H1 (cell line): ENCODE measurements around the gene NR5A1. TPM values are rescaled to one million over a fixed set of nuclear protein-coding genes. Genes with fewer than 3 reads are reported as not detected.

ENCODE experiments used
- CTCF ChIA-PET: fragments of 300-600 bp; sonication (Branson Sonifier 250); formaldehyde crosslinking; loops from one replicate; lab custom pipeline; 2021; ENCODE audit not compliant: partially characterized antibody; lab: Charles Lee
- POLR2A ChIA-PET: fragments of 300-600 bp; sonication (Branson Sonifier 250); formaldehyde crosslinking; loops from one replicate; lab custom pipeline; 2021; ENCODE audit warnings: inconsistent platforms; ENCODE audit not compliant: partially characterized antibody; lab: Charles Lee
- DNase-seq, 2 experiments: peaks; one replicate each; pipeline versions ENCODE4 v3.0.0 to v3.0.0-alpha.2; 2010 to 2022; ENCODE audit warnings: low spot score in 2 of 2, low read depth in 1 of 2, mixed read lengths in 1 of 2
- FAIRE-seq: peaks from 2 replicates; lab custom pipeline; 2011; peaks lifted over from hg19 to GRCh38; lab: Jason Lieb, UNC
- H2AFZ ChIP-seq: 2 replicates; pipeline ENCODE4 v1.8.1; 2012; ENCODE audit warnings: low read length, inconsistent platforms
- H2AK5ac ChIP-seq: 2 replicates; pipeline ENCODE4 v1.6.1; 2013; ENCODE audit warnings: low read depth, low read length
- H2BK120ac ChIP-seq: replicated peaks from 2 replicates; pipeline ENCODE3; 2013; ENCODE audit warnings: low read depth, low read length, inconsistent platforms
- H2BK12ac ChIP-seq: 2 replicates; pipeline ENCODE4 v1.6.1; 2013; ENCODE audit warnings: low read depth, low read length
- H2BK15ac ChIP-seq: 2 replicates; pipeline ENCODE4 v1.6.1; 2013; ENCODE audit warnings: low read length
- H2BK20ac ChIP-seq: 2 replicates; pipeline ENCODE4 v1.6.1; 2013; ENCODE audit warnings: low read length
- H2BK5ac ChIP-seq: 2 replicates; pipeline ENCODE4 v1.6.1; 2013; ENCODE audit warnings: low read depth, low read length
- H3K14ac ChIP-seq: 2 replicates; pipeline ENCODE4 v1.6.1; 2013; ENCODE audit warnings: inconsistent platforms; ENCODE audit not compliant: insufficient read length
- H3K18ac ChIP-seq: 2 replicates; pipeline ENCODE4 v1.6.1; 2013; ENCODE audit warnings: low read length; ENCODE audit errors: extremely low read depth
- H3K23ac ChIP-seq: 2 replicates; pipeline ENCODE4 v1.6.1; 2013; ENCODE audit warnings: inconsistent platforms; ENCODE audit not compliant: insufficient read length
- H3K23me2 ChIP-seq: 2 replicates; pipeline ENCODE4 v1.6.1; 2013; ENCODE audit warnings: low read depth, low read length
- H3K27ac ChIP-seq: 2 replicates; pipeline ENCODE4 v1.6.1; 2011; ENCODE audit warnings: low read depth, low read length, inconsistent platforms
- H3K27me3 ChIP-seq, 4 experiments: replicated peaks in 1 of 4; 1 replicate in 1 of 4; 2 replicates in 3 of 4; pipeline versions ENCODE4 v1.6.1 to v1.8.1; 2011 to 2013; ENCODE audit warnings: low read length in 3 of 4, mild to moderate bottlenecking in 3 of 4, inconsistent platforms in 2 of 4, mixed read lengths in 2 of 4, moderate library complexity in 1 of 4; ENCODE audit not compliant: control insufficient read depth in 3 of 4, insufficient read depth in 3 of 4; ENCODE audit errors: extremely low read depth in 1 of 4
- H3K36me3 ChIP-seq, 4 experiments: 2 replicates each; pipeline versions ENCODE4 v1.6.1 to v1.8.1; 2011 to 2013; ENCODE audit warnings: mild to moderate bottlenecking in 4 of 4, low read length in 3 of 4, moderate library complexity in 2 of 4, control low read depth in 1 of 4, inconsistent platforms in 1 of 4; ENCODE audit not compliant: insufficient read depth in 4 of 4, control insufficient read depth in 2 of 4
- H3K4ac ChIP-seq: replicated peaks from 2 replicates; pipeline ENCODE3; 2013; ENCODE audit warnings: low read length, low read depth, mixed read lengths, inconsistent platforms; ENCODE audit not compliant: insufficient read length
- H3K4me1 ChIP-seq, 4 experiments: replicated peaks in 1 of 4; 1 replicate in 1 of 4; 2 replicates in 3 of 4; pipeline versions ENCODE4 v1.6.1 to v1.8.1; 2011 to 2013; ENCODE audit warnings: low read length in 3 of 4, inconsistent platforms in 2 of 4, mixed read lengths in 1 of 4; ENCODE audit not compliant: insufficient read depth in 4 of 4, control insufficient read depth in 3 of 4
- H3K4me2 ChIP-seq, 2 experiments: 2 replicates each; pipeline versions ENCODE4 v1.6.1 to v1.8.1; 2011 to 2013; ENCODE audit warnings: low read depth in 2 of 2, low read length in 2 of 2, control low read depth in 1 of 2, inconsistent platforms in 1 of 2, mild to moderate bottlenecking in 1 of 2; ENCODE audit not compliant: insufficient read depth in 1 of 2
- H3K4me3 ChIP-seq, 4 experiments: fragments of 200-600, 300-600 bp in 1 of 4; sonication (generic), shearing (Covaris generic), sonication (Bioruptor Twin) in 1 of 4; 2 replicates each; pipeline versions ENCODE4 v1.5.1 to v1.8.1; 2011 to 2016; ENCODE audit warnings: low read length in 4 of 4, low read depth in 3 of 4, control low read depth in 2 of 4, inconsistent platforms in 2 of 4, mild to moderate bottlenecking in 2 of 4, mixed read lengths in 1 of 4, moderate library complexity in 1 of 4; ENCODE audit not compliant: insufficient read depth in 2 of 4; ENCODE audit errors: extremely low read depth in 1 of 4
- H3K56ac ChIP-seq: replicated peaks from 2 replicates; pipeline ENCODE3; 2013; ENCODE audit warnings: low read depth, mild to moderate bottlenecking, mixed read lengths, low read length, inconsistent platforms; ENCODE audit not compliant: insufficient read length
- H3K79me1 ChIP-seq: 2 replicates; pipeline ENCODE4 v1.6.1; 2013; ENCODE audit warnings: low read depth, low read length, control low read depth
- H3K79me2 ChIP-seq, 2 experiments: 2 replicates each; pipeline versions ENCODE4 v1.6.1 to v1.8.1; 2012 to 2013; ENCODE audit warnings: low read length in 2 of 2, mild to moderate bottlenecking in 2 of 2, inconsistent platforms in 1 of 2; ENCODE audit not compliant: insufficient read depth in 2 of 2, control insufficient read depth in 1 of 2
- H3K9ac ChIP-seq, 4 experiments: replicated peaks in 1 of 4; 1 replicate in 1 of 4; 2 replicates in 3 of 4; pipeline versions ENCODE4 v1.6.1 to v1.8.1; 2011 to 2013; ENCODE audit warnings: low read depth in 3 of 4, low read length in 3 of 4, control low read depth in 2 of 4, mild to moderate bottlenecking in 2 of 4, moderate library complexity in 2 of 4, inconsistent platforms in 1 of 4; ENCODE audit errors: extremely low read depth in 1 of 4
- H3K9me3 ChIP-seq, 2 experiments: 2 replicates each; pipeline versions ENCODE4 v1.6.1 to v1.8.1; 2012 to 2013; ENCODE audit warnings: mild to moderate bottlenecking in 2 of 2, moderate library complexity in 2 of 2, control low read depth in 1 of 2, inconsistent platforms in 1 of 2, low read depth in 1 of 2, low read length in 1 of 2, mixed read lengths in 1 of 2; ENCODE audit not compliant: insufficient read depth in 2 of 2
- H4K20me1 ChIP-seq, 2 experiments: replicated peaks in 1 of 2; 2 replicates each; pipeline versions ENCODE3 to v1.8.1; 2011 to 2013; ENCODE audit warnings: inconsistent platforms in 2 of 2, low read length in 2 of 2, mild to moderate bottlenecking in 1 of 2; ENCODE audit not compliant: insufficient read depth in 2 of 2, control insufficient read depth in 1 of 2
- H4K5ac ChIP-seq: 2 replicates; pipeline ENCODE4 v1.6.1; 2013; ENCODE audit warnings: low read length, low read depth, mixed read lengths, inconsistent platforms; ENCODE audit not compliant: insufficient read length
- H4K8ac ChIP-seq: 2 replicates; pipeline ENCODE4 v1.8.0; 2013; ENCODE audit warnings: mild to moderate bottlenecking, moderate library complexity, low read length, inconsistent platforms; ENCODE audit not compliant: insufficient read depth; ENCODE audit errors: extremely low read depth
- H4K91ac ChIP-seq: replicated peaks from 2 replicates; pipeline ENCODE3; 2013; ENCODE audit warnings: low read length, mixed read lengths, inconsistent platforms; ENCODE audit not compliant: insufficient read length
- CHD1 ChIP-seq: IDR thresholded peaks from 2 replicates; pipeline ENCODE4 v1.6.1; 2012; ENCODE audit warnings: low read depth, low read length, improper control_type of control experiment
- CTBP2 ChIP-seq: IDR thresholded peaks from 2 replicates; pipeline ENCODE4 v1.7.0; 2011; ENCODE audit warnings: borderline replicate concordance, mild to moderate bottlenecking, moderate library complexity, mixed read lengths, low read length; ENCODE audit not compliant: insufficient read depth, insufficient read length
- EGR1 ChIP-seq: IDR thresholded peaks from 2 replicates; pipeline ENCODE4 v1.6.1; 2011; ENCODE audit warnings: low read depth, low read length, borderline replicate concordance
- EP300 ChIP-seq, 2 experiments: IDR thresholded peaks; 1 replicate in 1 of 2; 2 replicates in 1 of 2; pipeline ENCODE4 v1.6.1; 2011 to 2012; ENCODE audit warnings: low read depth in 2 of 2, low read length in 2 of 2, mild to moderate bottlenecking in 2 of 2, borderline replicate concordance in 1 of 2, inconsistent platforms in 1 of 2, moderate library complexity in 1 of 2
- GTF2F1 ChIP-seq: IDR thresholded peaks from 2 replicates; pipeline ENCODE4 v1.6.1; 2012; ENCODE audit warnings: low read depth, low read length, improper control_type of control experiment, borderline replicate concordance
- KDM4A ChIP-seq: IDR thresholded peaks from one replicate; pipeline ENCODE4 v1.7.1; 2012; ENCODE audit warnings: low read depth, mild to moderate bottlenecking, moderate library complexity, low read length, inconsistent platforms; ENCODE audit not compliant: severe bottlenecking
- SAP30 ChIP-seq: fragments of 300-600 bp; sonication (generic); IDR thresholded peaks from 2 replicates; pipeline ENCODE4 v1.7.1; 2012; ENCODE audit warnings: low read length, moderate library complexity, mild to moderate bottlenecking, inconsistent platforms; ENCODE audit not compliant: insufficient read depth, insufficient replicate concordance
- TAF1 ChIP-seq: IDR thresholded peaks from 2 replicates; pipeline ENCODE4 v1.6.1; 2011; ENCODE audit warnings: mild to moderate bottlenecking, low read depth, low read length
- WGBS, 2 experiments: shearing (Covaris generic) in 1 of 2; methylation state at CpG; one replicate each; pipeline versions ENCODE4 v1.1.6 to v1.1.7; 2013 to 2015; ENCODE audit warnings: low lambda C conversion rate in 2 of 2, mixed read lengths in 2 of 2, inconsistent platforms in 1 of 2, low coverage in 1 of 2, missing lambda C conversion rate in 1 of 2; ENCODE audit not compliant: insufficient replicate concordance in 2 of 2, insufficient coverage in 1 of 2, insufficient read length in 1 of 2; ENCODE audit errors: extremely low coverage in 1 of 2, missing lambda C conversion rate in 1 of 2; 5-methylcytosine and 5-hydroxymethylcytosine counted together
- polyA plus RNA-seq, 7 experiments: library from polyadenylated mRNA; depleted of rRNA in 3 of 7; stranded (reverse) in 5 of 7; unstranded in 2 of 7; fragments of >200 nt in 5 of 7; fragments of 200-250 nt in 2 of 7; gene quantifications; 1 replicate in 5 of 7; 2 replicates in 1 of 7; 4 replicates in 1 of 7; pipeline versions ENCODE4 v1.2.1 to v1.2.3, GENCODE V29; 2011 to 2013; ENCODE audit warnings: missing spikeins in 2 of 7, mixed read lengths in 2 of 7
- total RNA-seq: library from RNA; stranded (reverse); fragmentation: NEBNext Ultra II Directional; extraction: Animal tissue kit (Norgen Biotek cat#: 25700); gene quantifications from 2 replicates; pipeline ENCODE4 v1.2.1, GENCODE V29; 2021
- TF ChIP-seq, protein P1 (sequence below): IDR thresholded peaks from 2 replicates; pipeline ENCODE4 v1.6.1; 2012; ENCODE audit warnings: inconsistent platforms

NR5A1 gene
- total and polyA plus RNA-seq, 2 of the 8 experiments (the other 6 are each of a cell fraction or from before 2014, with no cell fraction given) = 0.29 to 0.58 TPM

DNA sequence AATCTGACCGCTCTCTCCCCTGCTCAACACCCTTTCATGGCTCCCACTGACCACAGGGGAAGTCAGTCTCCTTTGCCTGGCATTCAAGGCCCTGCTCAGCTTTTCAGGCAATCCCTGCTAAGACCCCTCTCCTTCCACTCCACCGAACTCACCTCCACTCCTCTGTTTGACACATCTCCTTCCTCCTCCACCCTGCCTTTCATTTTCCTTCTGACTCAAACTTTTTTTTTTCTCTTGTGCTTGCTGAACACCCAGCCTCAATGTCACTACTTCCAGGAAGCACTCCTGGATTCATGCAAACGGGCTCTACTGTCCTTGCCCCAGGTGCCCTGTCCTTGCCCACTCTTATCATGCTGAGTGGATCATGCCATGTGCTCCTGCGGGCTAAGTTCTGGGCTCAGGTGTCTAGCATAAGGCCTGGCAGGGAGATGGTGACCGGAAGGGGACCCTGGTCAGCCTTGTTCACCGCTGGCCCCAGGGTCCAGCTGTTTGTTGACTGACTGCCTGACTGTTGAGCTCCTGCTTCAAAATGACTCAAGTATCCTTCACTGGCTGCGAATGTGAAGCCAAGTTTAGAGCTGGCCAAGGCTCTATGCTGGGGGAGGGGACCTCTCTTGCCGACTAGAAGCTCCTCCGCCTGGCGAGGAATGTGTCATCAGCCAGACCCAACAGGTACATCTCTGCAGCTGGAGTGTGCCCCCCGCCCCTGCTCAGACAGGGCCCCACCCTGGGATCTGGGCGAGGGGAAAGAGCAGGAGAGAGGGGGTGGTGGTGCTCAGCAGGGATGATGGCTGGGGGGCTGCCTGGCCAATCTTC is 6.2 kb downstream of the NR5A1 start:
- no peak overlapping the region for H2BK20ac ChIP-seq
- no peak overlapping the region for H3K9ac ChIP-seq
- ChIA-PET POLR2A (interaction anchor here (0.7 to 2.2 kb wide), 4 partner anchors 11 to 123 kb away, joined by 3 to 5 read pairs (median 3); no protein-coding TSS in a partner anchor), CTCF (interaction anchor here (0.7 to 1.4 kb wide), 8 partner anchors 21 to 352 kb away, joined by 3 to 5 read pairs (median 3); partner anchors contain the start of gene WDR38)
- H3K4me1 ChIP-seq = peaks cover 0 to 13% (median 10%) of the 10 kb centered on the region in 4 experiments; a peak in 6 of 7 replicates
- no peak overlapping the region for H3K27ac ChIP-seq
- H4K8ac ChIP-seq = no peak overlapping the region
- no peak overlapping the region for H2AFZ ChIP-seq
- FAIRE-seq (no peak), DNase-seq (no peak)
- H3K23ac ChIP-seq = no peak overlapping the region
- H3K79me1 ChIP-seq = no peaks in the 10 kb centered on the region
- peaks cover 0 to 2% of the 10 kb centered on the region in 2 experiments for H4K20me1 ChIP-seq
- peaks cover 37 to 52% (median 50%) of the 10 kb centered on the region in 4 experiments for H3K27me3 ChIP-seq
- H3K9me3 ChIP-seq = no peaks in the 10 kb centered on the region; a peak in 1 of 4 replicates
- H3K36me3 ChIP-seq = peaks cover 0 to 8% (median 0%) of the 10 kb centered on the region in 4 experiments; a peak in 1 of 8 replicates
- no peak overlapping the region for H3K4me3 ChIP-seq
- H3K56ac ChIP-seq = no peak overlapping the region
- H3K79me2 ChIP-seq = no peaks in the 10 kb centered on the region
- 0 out of 2 replicates have a peak overlapping the region, but pooled peaks have one; percentile 7 for H2BK5ac ChIP-seq
- H3K23me2 ChIP-seq = peaks cover 7% of the 10 kb centered on the region; the same call in 1 of the 2 replicates
- H2BK15ac ChIP-seq = 0 out of 2 replicates have a peak overlapping the region, but pooled peaks have one; percentile 72
- H3K4ac ChIP-seq = no peak overlapping the region
- H3K4me2 ChIP-seq = no peak overlapping the region
- no peak overlapping the region; the same call in 1 of the 2 replicates for H2BK12ac ChIP-seq
- H4K91ac ChIP-seq = no peak overlapping the region
- peak overlapping the region; percentile 13; the same call in 1 of the 2 replicates for H2AK5ac ChIP-seq
- no peak overlapping the region for H2BK120ac ChIP-seq
- WGBS, 2 experiments = 81% methylated on average over 12 of the region's 12 CpGs; no CpG with 5 or more reads in 1 of the 2 experiments
- no peak overlapping the region for H3K18ac ChIP-seq
- H3K14ac ChIP-seq = no peak overlapping the region
- H4K5ac ChIP-seq = no peak overlapping the region
- TF ChIP-seq TAF1 (no peak), EGR1 (no peak), KDM4A (no peak), CHD1 (no peak), EP300 (IDR thresholded peaks at IDR 0.05; ENCODE audit: borderline replicate concordance in 1 of 2, low read depth in 2 of 2, low read length in 2 of 2) (no peak), SAP30 (no peak), GTF2F1 (no peak), CTBP2 (no peak)
- TF ChIP-seq, protein P1, sequence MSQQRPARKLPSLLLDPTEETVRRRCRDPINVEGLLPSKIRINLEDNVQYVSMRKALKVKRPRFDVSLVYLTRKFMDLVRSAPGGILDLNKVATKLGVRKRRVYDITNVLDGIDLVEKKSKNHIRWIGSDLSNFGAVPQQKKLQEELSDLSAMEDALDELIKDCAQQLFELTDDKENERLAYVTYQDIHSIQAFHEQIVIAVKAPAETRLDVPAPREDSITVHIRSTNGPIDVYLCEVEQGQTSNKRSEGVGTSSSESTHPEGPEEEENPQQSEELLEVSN = no peak
